Caki2 (cell line): ENCODE results near the gene ABCB8. TPM values are rescaled to one million over a fixed set of nuclear protein-coding genes. Genes with fewer than 3 reads are reported as not detected.

Experiments used
- DNase-seq: peaks from one replicate; pipeline ENCODE4 v3.0.0-alpha.2; 2015; ENCODE audit warnings: low read depth
- in situ Hi-C: cut with HindIII; loops from 2 replicates; pipeline ENCODE4 v1.10.0; 2016; ENCODE audit warnings: low sequenced_read_pairs, low pct_unique_long_range_greater_than_20kb, mixed read lengths
- total RNA-seq: library from RNA; depleted of rRNA; stranded (reverse); fragments of >200 nt; shearing (Covaris generic); gene quantifications from 2 replicates; pipeline ENCODE4 v1.2.3, GENCODE V29; 2014; ENCODE audit warnings: low replicate concordance

ABCB8 gene
- total RNA-seq, 1 experiment from 2014 or later, result 19.6 TPM

- in situ Hi-C loops, result no loop called here
- no peak for DNase-seq
Observed at GRCh38 chr7:151061213-151062110, 33.2 kb downstream of the ABCB8 start.

GRCh38 chr7:151062111-151062398 is 33.8 kb downstream of the ABCB8 start:
- no peak for DNase-seq
- in situ Hi-C loops, result no loop called here

GRCh38 chr7:151062399-151063211 is 34.4 kb downstream of the ABCB8 start:
- in situ Hi-C loops, result no loop called here
- peak; percentile 91 for DNase-seq

- in situ Hi-C loops, result no loop called here
- DNase-seq, result no peak
Observed at GRCh38 chr7:151063212-151063561, 34.9 kb downstream of the ABCB8 start.

- DNase-seq, result no peak
- in situ Hi-C loops, result no loop called here
Observed at GRCh38 chr7:151064454-151064853, 36.2 kb downstream of the ABCB8 start.

GRCh38 chr7:151064993-151065392 is 36.7 kb downstream of the ABCB8 start:
- no peak for DNase-seq
- in situ Hi-C loops, result no loop called here

- no peak for DNase-seq
- in situ Hi-C loops, result no loop called here
Observed at GRCh38 chr7:151065516-151065915, 37.3 kb downstream of the ABCB8 start.

- DNase-seq, result no peak
- in situ Hi-C loops, result no loop called here
Observed at GRCh38 chr7:151066273-151066974, 38.2 kb downstream of the ABCB8 start.

- in situ Hi-C loops, result no loop called here
- no peak for DNase-seq
Observed at GRCh38 chr7:151068069-151068773, 40.0 kb downstream of the ABCB8 start.

GRCh38 chr7:151069841-151070573 is 41.8 kb downstream of the ABCB8 start:
- no peak for DNase-seq
- in situ Hi-C loops, result no loop called here

- no peak for DNase-seq
- in situ Hi-C loops, result no loop called here
Observed at GRCh38 chr7:151070574-151070960, 42.3 kb downstream of the ABCB8 start.

- DNase-seq, result no peak
- in situ Hi-C loops, result no loop called here
Observed at GRCh38 chr7:151071032-151071866, 43.0 kb downstream of the ABCB8 start.

GRCh38 chr7:151073990-151074389 is 45.7 kb downstream of the ABCB8 start:
- DNase-seq, result no peak
- in situ Hi-C loops, result no loop called here

- in situ Hi-C loops, result no loop called here
- DNase-seq, result no peak
Observed at GRCh38 chr7:151074817-151075661, 46.8 kb downstream of the ABCB8 start.

GRCh38 chr7:151075662-151075971 is 47.4 kb downstream of the ABCB8 start:
- no peak for DNase-seq
- in situ Hi-C loops, result no loop called here

GRCh38 chr7:151075978-151076426 is 47.8 kb downstream of the ABCB8 start:
- DNase-seq, result no peak
- in situ Hi-C loops, result no loop called here
